NCI-H1694 (cell line): ENCODE measurements around the gene LPIN2.
"Not testable (repeated sequence)": the region's sequence is repeated elsewhere in the genome, so short reads cannot be mapped to it uniquely, and the experiment has no call there.

Experiments
- DNase-seq: peaks from one replicate; lab custom pipeline; 2025; lab: John Stamatoyannopoulos, UW

LPIN2 gene, protein sequence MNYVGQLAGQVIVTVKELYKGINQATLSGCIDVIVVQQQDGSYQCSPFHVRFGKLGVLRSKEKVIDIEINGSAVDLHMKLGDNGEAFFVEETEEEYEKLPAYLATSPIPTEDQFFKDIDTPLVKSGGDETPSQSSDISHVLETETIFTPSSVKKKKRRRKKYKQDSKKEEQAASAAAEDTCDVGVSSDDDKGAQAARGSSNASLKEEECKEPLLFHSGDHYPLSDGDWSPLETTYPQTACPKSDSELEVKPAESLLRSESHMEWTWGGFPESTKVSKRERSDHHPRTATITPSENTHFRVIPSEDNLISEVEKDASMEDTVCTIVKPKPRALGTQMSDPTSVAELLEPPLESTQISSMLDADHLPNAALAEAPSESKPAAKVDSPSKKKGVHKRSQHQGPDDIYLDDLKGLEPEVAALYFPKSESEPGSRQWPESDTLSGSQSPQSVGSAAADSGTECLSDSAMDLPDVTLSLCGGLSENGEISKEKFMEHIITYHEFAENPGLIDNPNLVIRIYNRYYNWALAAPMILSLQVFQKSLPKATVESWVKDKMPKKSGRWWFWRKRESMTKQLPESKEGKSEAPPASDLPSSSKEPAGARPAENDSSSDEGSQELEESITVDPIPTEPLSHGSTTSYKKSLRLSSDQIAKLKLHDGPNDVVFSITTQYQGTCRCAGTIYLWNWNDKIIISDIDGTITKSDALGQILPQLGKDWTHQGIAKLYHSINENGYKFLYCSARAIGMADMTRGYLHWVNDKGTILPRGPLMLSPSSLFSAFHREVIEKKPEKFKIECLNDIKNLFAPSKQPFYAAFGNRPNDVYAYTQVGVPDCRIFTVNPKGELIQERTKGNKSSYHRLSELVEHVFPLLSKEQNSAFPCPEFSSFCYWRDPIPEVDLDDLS

GRCh38 chr18:3013024-3013804 lies at the start of gene LPIN2:
LPIN2 (minus strand) TSS chr18:3013144; CDS start chr18:2960840, 52,304 bp downstream.
- peak; percentile 84 for DNase-seq

GRCh38 chr18:3061581-3062312 lies 48.8 kb upstream of the LPIN2 start:
- no peak for DNase-seq

DNA sequence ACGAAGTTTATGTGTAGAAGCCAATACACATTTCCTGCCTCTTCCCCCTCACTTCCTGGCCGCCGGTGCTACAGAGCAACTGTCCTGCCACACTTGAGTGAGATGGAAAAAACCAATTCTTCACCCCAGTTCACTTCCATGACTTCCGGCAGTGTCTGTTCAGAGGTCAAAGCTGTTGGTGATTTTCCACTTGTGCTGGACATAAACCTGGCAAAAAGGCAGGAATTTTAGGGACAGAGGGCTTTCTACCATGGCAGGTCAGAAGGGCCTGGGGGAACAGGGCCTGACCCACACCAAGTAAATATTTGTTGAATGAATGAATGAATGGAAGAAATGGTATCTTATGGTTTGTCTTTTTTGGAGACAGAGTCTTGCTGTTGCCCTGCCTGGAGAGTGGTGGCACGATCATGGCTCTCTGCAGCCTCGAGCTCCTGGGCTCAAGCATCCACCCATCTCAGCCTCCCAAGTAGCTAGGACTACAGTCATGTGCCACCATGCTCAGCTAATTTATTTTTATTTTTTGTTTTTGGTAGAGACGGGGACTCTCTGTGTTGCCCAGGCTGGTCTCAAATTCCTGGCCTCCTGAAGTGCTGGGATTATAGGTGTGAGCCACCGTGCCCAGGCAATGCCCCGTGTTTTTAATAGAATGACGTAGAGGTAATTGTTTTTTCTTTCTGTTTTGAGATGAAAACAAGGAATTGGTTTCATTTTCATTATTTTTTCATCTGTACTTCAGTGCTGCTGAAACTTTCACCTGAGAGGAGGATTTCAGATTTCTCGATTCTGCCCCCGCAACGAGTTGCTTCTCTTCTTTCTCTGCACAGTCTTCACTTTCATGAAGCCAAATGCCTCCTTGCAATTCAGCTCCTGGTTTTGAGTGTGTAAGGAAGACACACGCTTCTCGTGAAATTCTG lies 48.0 kb upstream of the LPIN2 start:
- no peak for DNase-seq

GRCh38 chr18:3059272-3059671 lies 46.3 kb upstream of the LPIN2 start:
- DNase-seq: no peak

DNA sequence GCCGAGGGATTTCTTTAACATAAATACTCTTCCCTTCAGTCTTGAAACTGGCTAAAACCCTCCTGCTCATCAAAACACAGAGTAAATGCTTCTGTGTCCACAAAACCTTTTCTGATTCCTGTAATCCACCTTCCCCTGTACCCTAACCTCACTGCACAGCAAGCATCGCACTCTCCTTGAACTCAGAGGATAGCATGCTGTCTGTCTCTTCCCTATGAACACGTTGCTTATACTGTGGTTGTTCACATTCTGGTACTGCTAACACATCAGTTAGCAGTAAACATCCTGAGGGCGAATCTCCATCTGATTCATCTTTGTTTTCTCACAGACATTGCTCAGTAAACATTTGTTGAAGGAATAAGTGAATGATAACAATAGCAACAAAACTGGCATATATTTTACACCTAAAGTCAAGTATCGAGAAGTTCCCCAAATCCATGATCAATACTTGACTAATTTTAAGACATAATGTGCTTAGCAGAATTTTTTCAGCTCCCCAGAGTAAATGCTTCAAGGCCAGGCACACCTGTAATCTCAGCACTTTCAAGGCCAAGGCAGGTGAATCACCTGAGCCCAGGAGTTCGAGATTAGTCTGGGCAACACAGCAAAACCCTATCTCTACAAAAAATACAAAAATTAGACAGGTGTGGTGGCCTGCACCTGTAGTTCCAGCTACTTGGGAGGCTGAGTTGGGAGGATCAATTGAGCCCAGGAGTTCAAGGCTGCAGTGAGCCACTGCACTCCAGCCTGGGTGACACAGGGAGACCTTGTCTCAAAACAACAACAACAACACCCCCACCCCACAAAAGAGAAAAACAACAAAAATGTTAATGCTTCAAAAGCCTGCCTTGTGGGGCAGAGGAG lies 45.6 kb upstream of the LPIN2 start:
- no peak for DNase-seq

DNA sequence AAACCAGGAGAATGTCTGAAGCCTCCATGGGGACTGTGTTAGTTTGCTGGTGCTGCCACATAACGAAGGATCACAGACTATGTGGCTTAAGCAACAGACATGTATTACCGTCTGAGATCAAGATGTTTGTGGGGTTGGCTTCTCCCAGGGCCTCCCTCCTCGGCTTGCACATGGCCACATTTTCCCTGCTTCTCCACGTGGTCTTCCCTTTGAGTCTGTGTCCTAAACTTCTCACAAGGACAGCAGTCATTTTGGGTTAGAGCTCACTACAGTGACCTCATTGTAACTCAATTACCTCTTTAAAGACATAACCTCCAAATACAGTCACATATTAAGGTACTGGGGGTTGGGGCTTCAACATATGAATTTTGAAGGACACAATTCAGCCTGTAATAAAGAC lies 44.6 kb upstream of the LPIN2 start:
- DNase-seq: no peak

- no peak for DNase-seq
Observed at GRCh38 chr18:3056311-3056710, 43.4 kb upstream of the LPIN2 start.

- DNase-seq: no peak
Observed at GRCh38 chr18:3055816-3056215, 42.9 kb upstream of the LPIN2 start.

DNA sequence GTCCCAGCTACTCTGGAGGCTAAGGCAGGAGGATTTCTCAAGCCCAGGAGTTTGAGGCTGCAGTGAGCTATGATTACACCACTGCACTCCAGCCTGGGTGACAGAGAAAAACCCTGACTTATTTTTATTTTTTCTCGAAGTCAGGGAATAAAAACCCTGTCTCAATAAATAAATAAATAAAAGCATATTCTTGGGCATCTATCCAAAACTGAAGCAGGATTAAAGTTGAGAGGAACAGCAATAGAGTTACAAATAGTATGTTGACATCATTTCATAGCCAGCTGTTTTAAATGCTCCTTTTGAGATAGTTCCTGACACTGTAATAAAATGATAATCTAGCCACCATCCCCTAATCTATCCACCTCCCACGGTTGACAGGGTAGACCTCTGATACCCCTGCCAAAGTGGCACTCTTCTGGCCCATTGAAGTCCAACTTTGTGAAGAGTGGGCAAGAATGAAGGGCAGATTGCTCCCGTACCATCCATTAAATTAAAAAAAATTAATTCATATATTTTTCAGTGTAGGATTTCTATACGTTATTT lies 42.3 kb upstream of the LPIN2 start:
- DNase-seq: no peak

- no peak for DNase-seq
Observed at GRCh38 chr18:3054780-3055179, 41.8 kb upstream of the LPIN2 start.

- DNase-seq: no peak
Observed at GRCh38 chr18:3054214-3054613, 41.3 kb upstream of the LPIN2 start.

- DNase-seq: no peak
Observed at GRCh38 chr18:3053081-3053480, 40.1 kb upstream of the LPIN2 start.

DNA sequence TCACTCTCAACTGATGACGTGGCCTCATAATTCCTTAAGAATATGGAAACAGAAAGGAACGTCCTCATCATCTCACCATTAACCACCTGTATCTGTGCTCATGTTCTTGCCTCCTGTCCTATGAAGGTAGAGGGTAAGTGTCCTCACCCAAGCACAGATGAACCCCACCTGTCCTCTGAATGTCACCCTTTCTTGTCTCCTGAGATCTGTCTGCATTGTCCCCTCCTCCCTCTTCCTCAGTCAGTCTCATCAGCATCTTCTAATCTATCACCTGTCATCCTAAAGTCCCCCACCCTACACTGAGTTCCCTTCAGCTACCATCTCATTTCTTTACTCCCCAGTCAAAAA lies 39.4 kb upstream of the LPIN2 start:
- no peak for DNase-seq

DNA sequence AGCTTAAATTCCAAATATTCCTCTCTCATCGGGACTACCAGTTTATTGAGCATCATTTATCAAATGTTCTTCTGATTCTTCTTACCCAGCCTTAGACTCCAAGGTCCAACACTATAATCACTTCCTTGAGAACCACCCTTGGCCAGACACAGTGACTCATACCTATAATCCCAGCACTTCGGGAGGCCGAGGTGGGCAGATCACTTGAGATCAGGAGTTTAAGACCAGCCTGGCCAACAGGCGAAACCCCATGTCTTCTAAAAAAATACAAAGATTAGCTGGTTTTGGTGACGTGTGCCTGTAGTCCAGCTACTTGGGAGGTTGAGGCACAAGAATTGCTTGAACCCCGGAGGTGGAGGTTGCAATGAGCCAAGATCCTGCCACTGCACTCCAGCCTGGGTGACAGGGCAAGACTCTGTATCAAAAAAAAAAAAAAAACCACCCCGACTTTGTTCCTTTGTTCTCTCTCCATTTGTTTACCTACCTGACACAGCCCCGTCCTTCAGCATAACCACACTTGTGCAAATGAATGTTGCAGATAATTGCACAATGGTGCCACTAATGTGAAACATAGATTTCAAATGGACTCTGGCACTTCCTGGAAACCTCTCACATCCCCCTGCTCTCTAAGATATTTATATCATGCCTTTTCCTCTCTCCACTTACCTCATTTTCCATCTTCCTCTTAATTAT lies 38.9 kb upstream of the LPIN2 start:
- DNase-seq: no peak

DNA sequence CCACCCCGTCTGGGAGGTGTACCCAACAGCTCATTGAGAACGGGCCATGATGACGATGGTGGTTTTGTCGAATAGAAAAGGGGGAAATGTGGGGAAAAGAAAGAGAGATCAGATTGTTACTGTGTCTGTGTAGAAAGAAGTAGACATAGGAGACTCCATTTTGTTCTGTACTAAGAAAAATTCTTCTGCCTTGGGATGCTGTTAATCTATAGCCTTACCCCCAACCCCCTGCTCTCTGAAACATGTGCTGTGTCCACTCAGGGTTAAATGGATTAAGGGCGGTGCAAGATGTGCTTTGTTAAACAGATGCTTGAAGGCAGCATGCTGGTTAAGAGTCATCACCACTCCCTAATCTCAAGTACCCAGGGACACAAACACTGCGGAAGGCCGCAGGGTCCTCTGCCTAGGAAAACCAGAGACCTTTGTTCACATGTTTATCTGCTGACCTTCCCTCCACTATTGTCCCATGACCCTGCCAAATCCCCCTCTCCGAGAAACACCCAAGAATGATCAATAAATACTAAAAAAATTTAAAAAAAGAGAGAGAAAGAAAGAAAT lies 37.0 kb upstream of the LPIN2 start:
- not testable (repeated sequence) for DNase-seq

DNA sequence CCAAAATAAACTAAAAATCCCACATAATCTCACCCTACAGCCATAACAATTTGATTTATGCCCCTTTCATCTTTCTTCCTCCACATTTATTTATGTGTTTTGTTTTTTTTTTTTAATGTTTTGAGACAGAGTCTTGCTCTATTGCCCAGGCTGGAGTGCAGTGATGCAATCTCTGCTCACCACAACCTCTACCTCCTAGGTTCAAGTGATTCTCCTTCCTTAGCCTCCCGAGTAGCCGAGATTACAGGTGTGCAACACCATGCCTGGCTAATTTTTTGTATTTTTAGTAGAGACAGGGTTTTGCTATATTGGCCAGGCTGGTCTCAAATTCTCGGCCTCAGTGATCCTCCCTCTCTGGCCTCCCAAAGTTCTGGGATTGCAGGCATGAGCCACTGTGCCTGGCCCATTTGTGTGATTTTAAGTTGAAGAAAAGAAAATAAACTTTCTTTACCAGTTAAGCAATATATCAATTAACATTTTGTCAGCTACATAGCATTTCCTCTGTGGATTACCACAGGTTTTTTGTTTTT lies 35.9 kb upstream of the LPIN2 start:
- no peak for DNase-seq

- peak; percentile 62 for DNase-seq
Observed at GRCh38 chr18:3048121-3048520, 35.2 kb upstream of the LPIN2 start.

DNA sequence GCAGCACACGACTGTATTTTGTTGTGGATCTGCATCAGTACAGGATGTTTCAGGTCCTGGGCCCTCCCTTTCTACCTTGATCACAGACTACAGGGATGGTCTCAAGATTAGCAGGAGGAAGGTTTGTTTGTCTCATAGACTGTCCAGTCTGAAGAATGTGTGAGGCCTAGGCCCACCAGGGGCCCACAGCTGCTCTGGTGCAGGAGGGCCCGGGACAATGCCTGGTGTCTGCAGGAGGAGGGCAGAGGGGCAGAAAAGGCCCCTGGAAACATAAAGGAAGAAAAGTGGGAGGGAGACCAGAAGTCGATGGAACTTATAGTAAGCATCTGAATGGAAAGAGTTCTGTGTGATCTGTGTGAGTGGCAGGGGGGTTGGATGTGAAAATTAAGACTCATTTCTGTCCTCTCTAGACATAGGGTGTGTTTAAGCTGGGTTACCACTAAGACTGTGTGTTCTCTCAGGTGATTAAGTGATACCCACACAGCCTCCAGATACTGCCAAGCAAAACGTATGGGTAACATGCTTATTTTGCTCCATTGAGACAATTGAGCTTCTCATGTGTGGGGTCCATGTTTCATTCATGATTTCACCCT lies 33.4 kb upstream of the LPIN2 start:
- no peak for DNase-seq
